Activated CD4-positive, alpha-beta T cell treated with anti-CD3 and anti-CD28 coated beads, Interleukin-10, Interleukin-2, amounts not matched to agents 100 ng/mL and 50 ng/mL, durations not matched to agents 16 hours and 8 hours (primary cell): Measurements from ENCODE around the gene MFSD12.

Experiments
- DNase-seq: peaks from one replicate; pipeline ENCODE4 v3.0.0-alpha.2; 2020

MFSD12 gene

DNA sequence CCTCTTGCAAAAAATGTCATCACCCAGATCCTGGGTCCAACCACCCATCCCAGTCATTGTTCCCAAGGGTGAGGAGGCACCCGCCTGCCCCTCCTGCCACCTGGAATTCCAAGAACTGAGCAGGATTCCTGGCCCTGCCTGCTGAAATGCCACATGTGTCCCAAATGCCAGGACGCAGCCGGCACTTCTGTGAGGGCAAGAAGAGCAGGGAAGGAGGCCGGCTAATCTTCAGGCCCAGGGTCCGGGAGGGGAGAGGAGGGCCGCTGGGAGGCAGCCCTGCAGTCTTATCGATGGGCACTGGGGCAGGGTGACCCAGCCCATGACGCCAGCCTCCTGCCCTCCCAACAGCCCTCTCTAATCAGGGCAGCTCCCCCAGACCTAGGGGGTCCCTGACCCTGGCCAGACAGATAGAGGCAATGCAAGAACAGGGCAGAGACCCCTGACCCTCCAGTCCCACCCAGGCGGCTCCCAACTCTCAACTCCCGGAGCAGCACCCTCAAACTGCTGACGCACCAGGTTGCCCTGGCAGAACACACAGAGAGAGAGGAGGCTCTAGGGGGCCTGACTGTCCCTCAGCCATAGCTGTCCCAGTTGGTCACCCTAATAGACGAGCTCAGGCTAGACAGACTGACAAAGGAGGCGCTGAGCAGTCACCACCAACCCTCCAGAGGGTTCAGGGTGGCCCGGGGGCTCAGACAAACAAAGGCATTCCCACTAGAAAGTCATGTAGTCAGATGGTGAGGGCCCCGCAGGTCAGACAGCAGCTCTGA lies 1.5 kb downstream of the MFSD12 start:
- DNase-seq, result no peak

- peak; percentile 51 for DNase-seq
These were observed 2.9 kb downstream of the MFSD12 start for GRCh38 chr19:3554254-3555083.

- DNase-seq, result no peak
These were observed 5.6 kb downstream of the MFSD12 start for GRCh38 chr19:3551792-3552095.

- no peak for DNase-seq
These were observed 6.2 kb downstream of the MFSD12 start for GRCh38 chr19:3550947-3551791.

DNA sequence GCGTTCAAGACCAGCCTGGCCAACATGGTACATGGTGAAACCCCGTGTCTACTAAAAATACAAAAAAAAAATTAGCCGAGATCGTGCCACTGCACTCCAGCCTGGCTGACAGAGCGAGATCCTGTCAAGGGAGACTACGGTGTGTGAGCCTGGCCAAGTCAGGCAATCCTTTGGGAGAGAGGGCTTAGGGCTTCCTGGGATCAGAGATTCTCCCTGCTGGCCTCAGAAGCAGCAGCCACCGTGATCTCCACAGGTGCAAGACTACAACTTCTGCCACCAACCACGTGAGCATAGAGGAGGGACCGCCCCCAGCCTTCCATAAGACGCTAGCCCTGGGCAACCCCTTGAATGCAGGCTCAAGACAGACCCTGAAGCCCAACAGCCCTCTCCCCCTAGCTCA lies 7.6 kb downstream of the MFSD12 start:
- no peak for DNase-seq

- no peak for DNase-seq
These were observed 8.8 kb downstream of the MFSD12 start for GRCh38 chr19:3548606-3549005.

DNA sequence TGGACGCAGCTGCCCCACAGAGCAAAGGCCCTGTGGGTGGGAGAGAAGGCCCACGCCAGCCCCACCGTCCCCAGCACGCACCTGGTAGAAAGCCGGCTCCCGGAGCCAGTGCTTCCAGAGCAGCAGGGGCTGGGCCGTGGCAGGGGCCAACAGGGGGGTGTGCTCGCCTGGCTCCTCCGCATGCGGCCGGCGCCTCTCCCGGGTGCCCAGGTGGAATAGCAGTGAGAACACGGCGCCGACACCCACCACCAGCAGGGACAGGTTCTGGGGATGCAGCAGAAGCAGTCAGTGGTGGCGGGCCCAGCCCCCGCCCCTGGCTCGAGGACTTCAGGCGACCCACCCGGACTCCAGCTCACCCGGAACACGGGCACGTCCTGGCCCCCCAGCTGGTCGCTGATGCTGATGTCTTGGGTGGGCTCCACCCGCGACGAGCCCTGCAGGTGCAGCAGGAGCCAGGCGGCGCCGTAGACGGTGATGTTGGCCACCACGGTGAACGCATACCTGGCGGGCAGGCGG lies 9.6 kb downstream of the MFSD12 start:
- DNase-seq, result no peak

DNA sequence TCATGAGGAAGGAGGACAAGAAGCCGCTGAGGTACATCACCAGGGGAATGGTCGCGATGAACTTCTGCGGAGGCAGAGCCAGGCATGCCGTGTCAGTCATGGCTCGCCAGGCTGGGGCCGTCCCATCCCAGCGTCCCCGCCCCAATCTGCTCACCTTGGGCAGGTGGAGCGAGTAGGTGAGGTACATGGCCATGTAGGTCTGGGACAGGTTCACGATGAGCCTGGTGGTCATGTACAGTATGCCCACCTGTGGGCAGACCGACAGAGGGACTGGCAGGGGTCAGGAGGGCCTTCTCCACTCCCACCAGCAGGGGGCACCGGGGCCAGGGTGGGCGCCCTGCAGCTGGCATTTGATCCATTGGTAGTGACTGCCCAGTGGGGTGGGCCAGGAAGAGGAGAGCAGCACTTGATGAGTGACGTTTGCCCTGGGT lies 10.1 kb downstream of the MFSD12 start:
- DNase-seq, result peak; percentile 49

DNA sequence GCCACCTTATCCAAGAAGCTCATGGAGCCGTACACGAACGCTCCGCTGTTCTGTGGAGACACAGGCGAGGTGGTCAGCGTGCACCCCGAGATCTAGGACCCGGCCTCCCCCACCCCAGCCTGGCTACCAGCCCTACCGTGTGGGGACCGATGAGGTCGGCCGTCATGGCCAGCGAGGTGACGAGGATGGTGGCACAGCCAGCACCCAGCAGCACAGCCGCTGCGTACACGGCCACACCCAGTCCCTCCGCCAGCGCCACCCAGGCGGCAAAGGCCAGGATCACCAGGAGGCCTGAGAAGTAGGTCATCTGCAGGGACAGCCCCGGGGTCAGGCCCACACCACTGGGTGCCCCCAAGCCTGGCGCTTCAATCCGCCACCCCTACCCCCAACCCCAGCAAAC lies 11.3 kb downstream of the MFSD12 start:
- no peak for DNase-seq

DNA sequence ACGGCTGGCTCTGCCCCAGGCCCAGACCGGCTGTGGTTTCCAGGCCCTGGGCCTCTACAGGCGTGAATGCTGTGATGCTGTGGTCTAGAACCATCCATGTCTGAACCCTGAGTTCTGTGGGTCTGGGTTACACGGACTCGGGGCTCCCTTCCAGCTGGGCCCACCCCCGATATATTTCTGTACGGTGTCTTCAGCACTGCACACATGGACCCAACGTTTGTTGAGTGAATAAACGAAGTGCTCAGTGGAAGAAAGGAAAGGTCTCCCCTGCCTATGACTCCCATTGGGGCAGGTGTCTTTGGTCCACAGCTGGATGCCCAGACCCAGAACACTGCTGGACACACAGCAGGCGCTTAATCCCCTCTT lies 11.7 kb downstream of the MFSD12 start:
- DNase-seq, result no peak

GRCh38 chr19:3544742-3545668 lies 12.4 kb downstream of the MFSD12 start:
- DNase-seq, result peak; percentile 80

GRCh38 chr19:3544058-3544376 lies 13.4 kb downstream of the MFSD12 start:
- DNase-seq, result no peak

- DNase-seq, result no peak
These were observed 14.0 kb downstream of the MFSD12 start for GRCh38 chr19:3543150-3544057.

DNA sequence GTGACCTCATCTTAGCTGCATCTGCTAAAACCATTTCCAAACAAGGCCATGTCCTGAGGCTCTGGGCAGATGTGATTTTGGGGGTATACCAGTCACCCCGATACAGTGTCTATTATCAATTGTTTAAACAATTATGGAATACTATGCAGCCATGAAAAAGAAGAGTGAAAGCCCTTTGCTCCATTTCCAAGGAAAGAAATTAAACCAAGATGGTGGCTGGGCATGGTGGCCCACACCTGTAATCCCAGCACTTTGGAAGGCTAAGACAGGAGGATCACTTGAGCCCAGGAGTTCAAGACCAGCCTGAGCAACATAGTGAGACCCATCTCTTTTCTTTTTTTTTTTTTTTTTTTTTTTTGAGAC lies 17.6 kb downstream of the MFSD12 start:
- DNase-seq, result no peak

GRCh38 chr19:3538965-3539755 lies 18.2 kb downstream of the MFSD12 start, which contains the start of gene TEKTIP1:
TEKTIP1 (plus strand) TSS chr19:3539174; CDS start chr19:3539178, 4 bp downstream.
- no peak for DNase-seq

GRCh38 chr19:3538258-3538929 lies 19.0 kb downstream of the MFSD12 start:
- DNase-seq, result no peak

GRCh38 chr19:3537438-3538240 lies 19.7 kb downstream of the MFSD12 start:
- DNase-seq, result no peak

- no peak for DNase-seq
These were observed 20.3 kb downstream of the MFSD12 start for GRCh38 chr19:3537101-3537437.
